Choroid plexus epithelial cell (primary cell): ENCODE data around the gene ADK.
"Not testable (repeated sequence)": the region's sequence is repeated elsewhere in the genome, so short reads cannot be mapped to it uniquely, and the experiment has no call there.

Experiments
- DNase-seq: peaks from one replicate; pipeline ENCODE4 v3.0.0-alpha.2; 2010; ENCODE audit warnings: low read depth
- H3K4me3 ChIP-seq: 2 replicates; pipeline ENCODE4 v1.5.1; 2011; ENCODE audit warnings: low read depth, mild to moderate bottlenecking, control low read depth, low read length, moderate library complexity
- TF ChIP-seq, protein P1 (sequence below): conservative IDR thresholded peaks from 2 replicates; pipeline ENCODE4 v1.5.1; 2011; ENCODE audit warnings: low read depth, mild to moderate bottlenecking, control low read depth, inconsistent platforms, low read length, moderate library complexity

ADK gene

DNA sequence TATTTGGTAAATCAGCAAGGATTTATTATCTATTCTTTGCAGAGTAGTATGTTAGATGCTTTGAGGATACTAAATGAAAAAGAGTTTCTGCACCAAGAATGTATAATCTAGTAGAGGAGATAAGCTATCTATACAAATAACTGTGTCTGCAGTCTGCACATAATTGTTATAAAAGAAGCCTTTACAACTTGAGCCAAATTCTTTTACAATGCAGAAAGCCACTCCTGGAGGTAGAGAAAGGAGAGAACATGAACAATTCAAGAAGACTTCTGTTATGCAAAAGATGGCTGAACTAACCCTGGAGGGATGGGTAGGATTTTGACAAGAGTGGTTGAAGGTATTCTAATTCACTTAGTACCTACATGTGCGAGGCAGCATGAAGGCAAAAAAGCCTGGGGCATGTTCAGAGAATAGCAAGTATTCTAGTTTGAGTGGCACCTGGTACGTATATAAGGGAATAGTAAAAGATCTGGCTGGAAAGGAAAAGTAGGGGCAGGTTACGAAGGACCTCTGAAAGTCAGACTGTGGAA lies 424.2 kb downstream of the ADK start:
- no peak for DNase-seq
- no peak overlapping the region for H3K4me3 ChIP-seq

DNA sequence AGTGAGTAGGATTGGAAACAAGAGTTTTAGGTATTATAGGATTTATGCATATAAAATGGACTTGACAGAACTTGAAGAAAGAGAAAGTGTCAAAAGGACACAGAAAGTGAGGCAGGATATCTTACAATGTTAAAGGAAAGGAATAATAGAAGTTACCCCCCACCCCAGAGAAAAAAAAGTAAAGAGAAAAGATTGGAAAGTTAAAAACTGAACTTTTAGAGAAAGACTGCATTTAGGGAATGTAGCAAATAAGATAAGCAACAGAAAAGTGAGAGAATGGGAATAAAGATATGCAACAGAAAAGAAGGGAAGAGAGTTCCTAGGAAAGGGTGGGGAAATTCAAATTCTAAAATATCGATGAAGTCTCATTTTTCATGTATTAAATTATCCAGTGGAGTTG lies 424.9 kb downstream of the ADK start:
- H3K4me3 ChIP-seq, result no peak overlapping the region
- TF ChIP-seq, protein P1, sequence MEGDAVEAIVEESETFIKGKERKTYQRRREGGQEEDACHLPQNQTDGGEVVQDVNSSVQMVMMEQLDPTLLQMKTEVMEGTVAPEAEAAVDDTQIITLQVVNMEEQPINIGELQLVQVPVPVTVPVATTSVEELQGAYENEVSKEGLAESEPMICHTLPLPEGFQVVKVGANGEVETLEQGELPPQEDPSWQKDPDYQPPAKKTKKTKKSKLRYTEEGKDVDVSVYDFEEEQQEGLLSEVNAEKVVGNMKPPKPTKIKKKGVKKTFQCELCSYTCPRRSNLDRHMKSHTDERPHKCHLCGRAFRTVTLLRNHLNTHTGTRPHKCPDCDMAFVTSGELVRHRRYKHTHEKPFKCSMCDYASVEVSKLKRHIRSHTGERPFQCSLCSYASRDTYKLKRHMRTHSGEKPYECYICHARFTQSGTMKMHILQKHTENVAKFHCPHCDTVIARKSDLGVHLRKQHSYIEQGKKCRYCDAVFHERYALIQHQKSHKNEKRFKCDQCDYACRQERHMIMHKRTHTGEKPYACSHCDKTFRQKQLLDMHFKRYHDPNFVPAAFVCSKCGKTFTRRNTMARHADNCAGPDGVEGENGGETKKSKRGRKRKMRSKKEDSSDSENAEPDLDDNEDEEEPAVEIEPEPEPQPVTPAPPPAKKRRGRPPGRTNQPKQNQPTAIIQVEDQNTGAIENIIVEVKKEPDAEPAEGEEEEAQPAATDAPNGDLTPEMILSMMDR, result no peak
- DNase-seq, result no peak

More for the DNA sequence above, 424.2 kb downstream of the ADK start:
- TF ChIP-seq, protein P1, result no peak

DNA sequence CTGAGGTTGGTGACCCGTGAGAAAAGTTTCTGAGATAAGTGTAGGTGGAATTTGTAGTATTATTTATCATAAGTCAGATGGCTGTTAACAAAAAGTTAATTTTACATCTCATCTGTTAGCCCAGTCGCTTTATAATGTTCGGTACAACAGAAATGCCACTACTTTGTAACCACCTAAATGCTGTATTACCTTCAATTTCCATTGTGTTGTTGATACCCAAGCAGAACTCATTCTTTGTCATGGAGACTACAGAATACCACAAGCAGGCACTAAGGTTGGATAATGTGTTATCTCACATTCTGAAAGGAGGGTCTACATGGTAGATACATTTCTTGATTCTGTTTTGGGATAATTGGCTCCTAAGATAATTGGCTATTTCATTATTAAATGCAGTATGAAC lies 425.6 kb downstream of the ADK start:
- no peak for DNase-seq
- TF ChIP-seq, protein P1, result no peak
- H3K4me3 ChIP-seq, result no peak overlapping the region

DNA sequence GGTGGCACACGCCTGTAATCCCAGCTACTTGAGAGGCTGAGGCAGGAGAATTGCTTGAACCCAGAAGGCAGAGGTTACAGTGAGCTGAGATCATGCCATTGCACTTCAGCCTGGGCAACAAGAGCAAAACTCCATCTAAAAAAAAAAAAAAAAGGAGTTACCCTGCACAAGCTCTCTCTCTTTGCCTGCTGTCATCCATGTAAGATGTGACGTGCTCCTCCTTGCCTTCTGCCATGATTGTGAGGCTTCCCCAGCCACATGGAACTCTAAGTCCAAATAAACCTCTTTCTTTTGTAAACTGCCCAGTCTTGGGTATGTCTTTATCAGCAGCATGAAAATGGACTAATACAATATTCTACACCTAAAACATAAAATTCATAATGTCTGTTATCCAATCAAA lies 429.4 kb downstream of the ADK start:
- DNase-seq, H3K4me3 ChIP-seq: not testable (repeated sequence)

DNA sequence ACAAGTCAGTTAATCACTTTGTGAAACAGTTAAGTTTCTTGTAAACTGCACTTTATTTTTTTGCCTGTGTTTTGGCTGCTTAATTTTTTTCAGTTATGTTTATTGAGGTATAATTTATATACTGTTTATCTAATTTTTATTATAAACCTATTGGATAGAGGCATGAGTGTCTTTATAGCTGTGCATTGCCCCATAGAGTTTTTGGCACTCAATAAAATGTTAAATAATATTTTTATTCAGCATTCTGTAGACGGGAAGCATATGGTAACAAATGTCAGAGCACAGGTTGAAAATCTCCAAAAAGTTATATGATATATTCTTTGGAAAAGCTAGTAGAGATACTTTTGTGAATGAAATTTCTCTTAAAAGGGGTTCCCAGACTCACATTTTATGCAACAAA lies 431.5 kb downstream of the ADK start:
- DNase-seq, result no peak
- no peak overlapping the region for H3K4me3 ChIP-seq
- TF ChIP-seq, protein P1, result no peak

DNA sequence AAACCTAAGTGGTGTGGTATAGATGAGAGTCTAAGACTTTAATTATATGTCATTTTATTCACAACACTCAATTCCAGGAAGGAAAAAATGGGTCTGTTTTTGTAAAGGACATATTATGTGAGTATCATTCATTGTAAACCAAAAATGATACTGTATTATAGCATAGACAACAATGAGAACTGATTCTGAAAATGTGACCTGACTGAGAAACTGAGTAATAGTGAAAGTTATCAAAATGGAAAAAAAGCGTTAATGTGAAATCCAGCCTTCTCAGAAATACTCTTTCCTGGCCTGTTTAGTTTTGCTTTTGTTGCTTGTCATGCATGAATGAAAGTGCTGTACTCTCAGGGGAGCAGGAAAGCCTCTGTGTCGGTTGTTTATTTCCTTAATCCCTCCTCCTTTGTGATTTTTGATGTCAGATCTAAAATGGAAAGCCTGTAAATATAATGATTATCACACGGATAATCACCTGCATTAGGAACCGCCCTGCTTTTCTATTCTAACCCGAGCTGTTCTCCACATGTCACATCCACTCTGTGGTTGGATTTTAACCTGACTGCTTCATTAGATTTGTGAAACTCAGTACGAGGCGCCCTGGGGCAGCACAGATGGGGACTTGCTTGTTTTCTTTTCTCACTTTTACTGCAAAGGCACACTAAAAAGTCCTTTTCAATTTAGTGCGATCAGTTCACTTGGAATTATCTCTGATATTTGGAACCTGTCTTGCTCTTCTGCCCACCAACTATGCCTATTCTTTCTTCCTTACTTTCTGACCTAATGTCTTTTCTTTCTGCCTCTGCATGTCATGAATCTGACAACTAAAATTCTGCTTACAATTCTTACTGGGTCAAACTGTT lies 434.4 kb downstream of the ADK start:
- no peak overlapping the region for H3K4me3 ChIP-seq
- TF ChIP-seq, protein P1, result no peak
- DNase-seq, result peak; percentile 29

DNA sequence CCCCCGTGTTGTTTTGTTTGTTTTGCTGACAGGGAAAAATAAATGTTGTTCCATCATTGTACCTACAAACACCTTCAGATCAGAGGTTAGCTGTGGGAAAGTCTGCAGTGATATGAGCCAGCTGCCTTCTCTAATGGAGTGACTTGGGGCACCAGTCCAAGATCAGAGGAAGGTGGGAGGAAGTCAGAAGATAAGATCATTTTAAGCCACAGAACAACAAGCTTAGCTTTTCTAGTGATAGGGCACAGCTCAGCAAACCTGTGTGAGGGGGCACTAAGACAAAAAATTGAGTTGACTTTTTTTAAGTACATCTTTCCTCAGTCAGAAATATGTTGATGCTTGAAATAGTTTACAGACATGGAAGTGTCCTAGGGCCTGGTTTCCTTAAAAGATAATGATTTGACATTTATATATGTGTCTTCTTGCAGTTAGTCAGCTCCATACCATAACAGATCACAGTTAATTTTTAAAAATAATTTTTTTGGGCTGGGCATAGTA lies 435.1 kb downstream of the ADK start:
- H3K4me3 ChIP-seq, result no peak overlapping the region
- TF ChIP-seq, protein P1, result no peak
- DNase-seq, result peak; percentile 18
